Choroid plexus epithelial cell (primary cell): ENCODE data around the gene BCL11B.

Experiments used
- DNase-seq: peaks from one replicate; pipeline ENCODE4 v3.0.0-alpha.2; 2010; ENCODE audit warnings: low read depth
- H3K4me3 ChIP-seq: 2 replicates; pipeline ENCODE4 v1.5.1; 2011; ENCODE audit warnings: low read depth, mild to moderate bottlenecking, control low read depth, low read length, moderate library complexity
- CTCF ChIP-seq: conservative IDR thresholded peaks from 2 replicates; pipeline ENCODE4 v1.5.1; 2011; ENCODE audit warnings: low read depth, mild to moderate bottlenecking, control low read depth, inconsistent platforms, low read length, moderate library complexity

BCL11B gene

GRCh38 chr14:99247101-99247729 is 24.8 kb downstream of the BCL11B start:
- DNase-seq = no peak
- no peak overlapping the region for H3K4me3 ChIP-seq
- TF ChIP-seq CTCF = no peak

GRCh38 chr14:99246536-99247097 is 25.4 kb downstream of the BCL11B start:
- no peak for TF ChIP-seq CTCF
- DNase-seq = no peak
- no peak overlapping the region for H3K4me3 ChIP-seq

- H3K4me3 ChIP-seq = no peak overlapping the region
- no peak for DNase-seq
- no peak for TF ChIP-seq CTCF
Observed at GRCh38 chr14:99245564-99246511, 26.2 kb downstream of the BCL11B start.

GRCh38 chr14:99244941-99245563 is 26.9 kb downstream of the BCL11B start:
- TF ChIP-seq CTCF = no peak
- no peak overlapping the region for H3K4me3 ChIP-seq
- no peak for DNase-seq

- TF ChIP-seq CTCF = no peak
- H3K4me3 ChIP-seq = no peak overlapping the region
- no peak for DNase-seq
Observed at GRCh38 chr14:99244367-99244901, 27.6 kb downstream of the BCL11B start.

GRCh38 chr14:99242816-99243721 is 28.9 kb downstream of the BCL11B start:
- DNase-seq = no peak
- no peak overlapping the region for H3K4me3 ChIP-seq
- no peak for TF ChIP-seq CTCF
